HG02870 (cell line): ENCODE data around the gene BRD9.
"Not testable (repeated sequence)": the region's sequence is repeated elsewhere in the genome, so short reads cannot be mapped to it uniquely, and the experiment has no call there.

Source experiments
- ATAC-seq: cut with Tn5 transposase; IDR thresholded peaks from one replicate; pipeline ENCODE4 v1.9.1; 2021; ENCODE audit warnings: mild to moderate bottlenecking, moderate library complexity; ENCODE audit not compliant: unreplicated experiment

BRD9 gene

DNA sequence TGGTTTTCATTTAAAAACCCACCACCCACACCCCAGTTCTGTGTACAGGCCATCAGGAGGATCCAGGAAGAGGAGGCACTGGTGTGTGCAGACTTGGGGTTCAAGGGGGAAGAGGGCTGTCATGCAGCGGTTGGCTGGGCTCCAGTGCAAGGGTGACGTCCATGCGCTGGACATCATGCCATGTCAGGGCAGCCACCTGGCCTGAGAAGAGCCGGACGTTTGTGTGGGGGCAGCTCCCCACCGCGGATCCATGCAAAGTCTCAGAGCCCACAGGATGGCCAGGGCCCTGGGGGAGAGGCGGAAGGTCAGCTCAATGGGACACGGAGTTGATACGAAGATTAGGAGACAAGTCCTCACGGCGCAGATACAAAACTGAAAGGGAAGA, 11.1 kb downstream of the BRD9 start:
- ATAC-seq = no peak

DNA sequence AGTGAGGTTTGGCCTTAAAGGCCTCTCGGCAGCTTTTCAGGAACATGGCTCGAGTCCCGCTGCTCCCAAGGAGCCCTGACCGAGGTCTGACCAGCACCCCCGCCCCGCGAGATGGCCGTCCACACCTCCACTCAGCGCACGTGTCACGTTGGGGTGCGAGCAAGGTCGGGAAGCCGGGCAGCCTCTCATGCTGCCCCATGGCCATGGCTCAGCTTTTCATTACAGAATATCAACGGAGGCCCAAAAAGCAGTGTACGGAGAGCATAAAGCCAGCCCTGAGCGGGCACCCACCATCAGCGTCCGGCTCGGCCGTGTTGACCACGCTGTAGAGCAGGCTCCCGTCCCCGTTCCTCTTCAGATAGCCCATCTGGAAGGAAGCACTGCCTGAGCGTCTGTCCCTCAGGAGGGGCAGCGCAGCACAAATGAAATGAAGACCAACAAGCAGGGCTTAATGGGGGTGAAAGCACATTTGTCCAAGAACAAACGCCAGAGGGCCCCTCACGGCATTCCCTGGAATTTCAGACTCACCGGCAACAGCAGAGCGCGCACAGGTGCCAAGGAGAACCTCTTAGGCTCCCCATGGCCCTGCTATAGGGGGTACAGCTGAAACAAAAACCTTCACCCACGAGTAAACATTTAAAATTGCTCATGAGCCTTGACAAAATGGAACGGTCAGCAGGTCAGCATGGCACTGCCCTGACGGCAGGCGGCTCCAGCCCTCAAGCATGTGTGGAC, 11.6 kb downstream of the BRD9 start:
- ATAC-seq = no peak

DNA sequence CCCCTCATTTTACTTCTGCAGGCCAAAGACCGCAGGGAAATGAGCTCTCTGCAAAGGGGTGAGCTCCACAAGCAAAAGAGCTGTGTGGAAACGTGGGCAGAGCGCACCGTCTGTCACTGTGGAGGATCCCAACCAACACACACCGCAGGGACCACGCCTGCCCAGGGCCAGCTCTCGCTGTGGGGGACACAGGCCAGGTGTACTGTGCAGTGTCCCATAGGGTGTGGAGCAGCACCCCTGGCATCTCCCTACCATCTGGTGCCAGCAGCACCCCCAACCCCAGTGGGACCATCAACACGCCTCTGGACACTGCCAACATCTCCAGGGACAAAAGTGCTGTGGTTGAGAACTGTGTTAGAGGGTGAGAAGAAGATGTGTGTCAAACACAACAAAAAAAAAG, 13.9 kb downstream of the BRD9 start:
- not testable (repeated sequence) for ATAC-seq

DNA sequence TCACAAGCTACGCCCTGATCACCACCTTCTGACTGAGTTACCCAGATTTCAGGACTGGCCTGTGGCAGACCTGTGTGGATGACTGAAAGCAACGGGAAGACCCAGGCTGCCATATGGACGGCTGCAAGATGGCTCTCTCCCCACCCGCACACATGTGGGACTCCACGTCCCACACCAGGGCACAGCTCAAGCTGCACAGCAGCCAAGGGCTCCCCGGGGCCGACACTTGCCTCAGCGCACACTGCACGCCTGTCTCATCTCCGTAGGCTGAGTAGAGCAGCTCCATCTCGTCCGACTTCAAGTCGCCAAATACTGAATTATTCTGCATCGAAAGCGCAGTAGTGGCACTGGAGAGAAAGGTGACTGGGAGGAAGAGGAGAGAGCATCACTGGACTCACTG, 14.5 kb downstream of the BRD9 start:
- ATAC-seq = no peak

DNA sequence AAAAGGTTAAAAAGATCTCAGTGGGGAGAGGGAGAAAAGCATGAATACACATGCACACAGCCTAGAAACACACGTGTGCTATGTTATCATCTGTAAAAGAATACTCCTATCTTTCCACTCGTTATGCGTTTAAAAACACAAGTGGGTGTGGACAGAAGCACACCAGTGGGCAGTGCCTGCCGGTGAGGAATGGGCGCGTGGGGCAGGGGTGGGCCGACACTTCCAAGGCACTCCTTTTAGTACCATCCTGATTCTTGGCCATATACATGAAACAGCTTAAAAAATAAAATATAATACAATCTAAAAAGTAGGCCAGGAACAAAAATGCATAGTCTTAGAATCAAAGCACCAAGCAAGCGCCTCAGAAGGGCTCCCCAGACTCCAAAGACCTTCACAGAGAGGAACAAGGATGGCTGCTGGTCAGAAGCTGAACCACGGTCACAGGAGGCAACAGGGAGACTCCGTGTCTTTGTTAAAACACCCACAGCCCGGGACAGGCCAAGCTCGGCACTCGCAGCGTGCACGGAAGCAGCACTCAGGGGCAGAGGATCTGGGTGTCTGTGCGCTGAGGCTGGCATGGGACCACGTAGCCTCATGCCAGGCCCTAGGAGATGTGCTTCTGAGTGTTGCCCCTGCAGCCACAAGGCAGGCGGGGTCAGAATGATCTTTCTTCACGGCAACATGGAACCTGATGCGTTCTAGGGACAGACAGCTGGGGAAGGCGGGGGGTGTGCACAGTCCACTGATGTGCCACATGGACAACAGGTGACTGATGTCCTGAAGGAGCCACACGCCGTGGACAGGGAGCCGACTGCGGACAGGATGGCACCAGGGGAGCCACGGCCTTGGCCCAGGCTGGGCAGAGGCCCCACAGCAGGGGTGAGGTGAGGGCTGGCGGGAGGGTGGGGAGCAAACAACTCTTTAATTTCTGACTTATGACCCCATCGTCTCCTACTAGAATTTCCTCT, 15.9 kb downstream of the BRD9 start:
- no peak for ATAC-seq

DNA sequence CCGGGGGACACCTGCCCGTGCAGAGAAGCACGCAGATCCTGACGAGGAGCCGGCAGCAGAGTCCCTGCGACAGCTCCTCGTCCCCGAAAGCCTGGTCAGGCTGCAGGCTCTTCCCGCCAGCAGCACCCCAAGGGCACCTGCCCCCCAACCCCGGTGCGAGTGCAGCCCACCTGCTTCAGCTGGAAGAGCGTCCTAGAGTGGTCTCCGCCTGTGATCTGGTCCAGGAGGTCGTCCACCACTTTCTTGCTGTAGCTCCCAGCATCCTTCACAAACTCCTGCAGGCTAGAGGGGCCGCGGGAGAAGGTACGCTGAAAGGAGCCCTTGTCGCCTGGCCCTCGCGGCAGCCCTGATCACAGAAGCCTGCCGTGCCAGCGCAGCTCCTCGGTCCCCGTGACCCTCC, 16.7 kb downstream of the BRD9 start:
- no peak for ATAC-seq

DNA sequence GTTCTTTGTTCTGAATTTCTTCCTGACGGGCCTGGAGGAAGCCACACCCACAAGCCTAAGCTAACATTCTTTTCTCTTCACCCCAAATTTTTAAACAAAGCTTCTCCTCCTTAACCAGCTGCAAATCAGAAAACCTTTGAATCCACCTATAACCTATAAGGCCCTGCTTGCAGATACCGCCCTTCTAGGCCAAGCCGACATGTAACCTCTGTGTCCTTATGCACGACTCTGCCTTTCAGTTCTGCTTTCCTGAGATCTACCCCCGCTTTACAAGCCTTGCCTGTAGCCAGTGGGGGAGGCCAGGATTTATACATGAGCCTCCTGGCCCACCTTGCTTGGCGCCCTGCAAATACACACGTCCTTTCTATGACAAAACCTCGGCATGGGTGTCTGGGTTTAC, 19.3 kb downstream of the BRD9 start:
- peak; percentile 93 for ATAC-seq

DNA sequence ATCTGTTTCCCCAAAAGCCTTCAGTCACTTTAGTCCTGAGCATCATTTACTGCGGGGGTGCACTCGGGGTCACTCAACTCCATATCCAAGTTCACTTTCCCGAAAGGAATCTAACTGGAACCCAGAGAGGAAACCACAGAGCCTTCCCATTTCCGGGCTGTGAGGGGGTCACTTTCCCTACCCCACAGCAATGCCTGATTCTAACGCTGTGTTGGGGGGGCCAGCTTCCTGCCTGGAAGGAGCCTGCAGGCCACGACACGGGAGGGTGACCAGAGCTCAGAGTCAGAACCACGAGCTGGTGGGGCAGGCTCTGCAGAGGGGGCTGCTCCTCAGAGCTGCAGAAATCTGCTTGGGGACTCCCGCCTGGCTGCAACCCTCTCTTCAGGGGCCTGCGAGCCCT, 20.3 kb downstream of the BRD9 start:
- no peak for ATAC-seq

DNA sequence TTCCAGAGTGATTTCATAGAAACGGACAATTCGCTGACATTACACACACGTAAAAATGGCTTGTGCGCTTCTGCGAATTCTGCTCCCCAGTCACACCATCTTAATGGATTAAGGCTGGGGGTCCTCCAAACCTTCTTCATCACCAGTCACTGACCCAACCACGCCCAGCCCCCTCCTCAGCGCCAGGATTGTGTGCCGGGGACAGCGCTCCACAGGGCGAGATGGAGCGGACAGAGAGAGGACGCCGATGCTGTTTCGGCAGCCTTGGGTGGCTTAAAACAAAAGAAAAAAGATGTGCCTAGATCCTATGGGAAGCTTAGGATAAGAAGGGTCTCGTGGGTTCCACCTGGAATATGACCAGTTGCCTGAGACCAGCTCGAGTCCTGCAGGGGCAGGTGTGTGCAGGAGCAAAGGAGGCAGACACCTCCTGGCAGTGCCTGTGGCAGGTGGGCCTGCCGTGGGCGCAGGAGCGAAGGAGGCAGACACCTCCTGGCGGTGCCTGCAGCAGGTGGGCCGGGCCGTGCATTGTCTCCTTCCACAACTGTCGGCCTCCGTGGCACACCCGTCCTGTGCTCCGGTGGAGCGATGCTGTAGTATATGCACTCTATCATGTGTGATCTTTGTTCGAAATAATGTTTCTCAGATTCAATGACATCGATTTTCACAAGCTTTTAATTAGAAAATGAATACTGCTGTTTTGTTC, 20.9 kb downstream of the BRD9 start:
- ATAC-seq = no peak

DNA sequence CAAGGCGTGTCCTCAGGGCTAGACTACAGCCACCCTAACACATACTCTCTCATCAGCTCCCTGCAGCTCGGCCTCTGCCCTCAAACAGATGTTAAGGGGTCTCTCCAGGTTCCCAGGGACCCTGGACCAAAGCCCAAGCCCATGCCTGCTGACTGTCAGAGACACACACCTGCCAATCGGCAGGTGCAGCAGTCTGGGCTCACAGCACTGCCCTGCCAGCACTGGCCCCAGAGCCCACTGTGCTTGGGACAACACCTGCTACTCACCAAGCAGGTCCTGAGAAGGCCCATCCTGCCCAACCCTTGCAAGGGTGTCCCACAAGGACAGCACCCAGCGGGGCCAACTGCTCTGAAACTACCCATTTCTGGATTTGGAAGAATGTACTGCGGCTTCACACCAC, 21.6 kb downstream of the BRD9 start:
- ATAC-seq = no peak

DNA sequence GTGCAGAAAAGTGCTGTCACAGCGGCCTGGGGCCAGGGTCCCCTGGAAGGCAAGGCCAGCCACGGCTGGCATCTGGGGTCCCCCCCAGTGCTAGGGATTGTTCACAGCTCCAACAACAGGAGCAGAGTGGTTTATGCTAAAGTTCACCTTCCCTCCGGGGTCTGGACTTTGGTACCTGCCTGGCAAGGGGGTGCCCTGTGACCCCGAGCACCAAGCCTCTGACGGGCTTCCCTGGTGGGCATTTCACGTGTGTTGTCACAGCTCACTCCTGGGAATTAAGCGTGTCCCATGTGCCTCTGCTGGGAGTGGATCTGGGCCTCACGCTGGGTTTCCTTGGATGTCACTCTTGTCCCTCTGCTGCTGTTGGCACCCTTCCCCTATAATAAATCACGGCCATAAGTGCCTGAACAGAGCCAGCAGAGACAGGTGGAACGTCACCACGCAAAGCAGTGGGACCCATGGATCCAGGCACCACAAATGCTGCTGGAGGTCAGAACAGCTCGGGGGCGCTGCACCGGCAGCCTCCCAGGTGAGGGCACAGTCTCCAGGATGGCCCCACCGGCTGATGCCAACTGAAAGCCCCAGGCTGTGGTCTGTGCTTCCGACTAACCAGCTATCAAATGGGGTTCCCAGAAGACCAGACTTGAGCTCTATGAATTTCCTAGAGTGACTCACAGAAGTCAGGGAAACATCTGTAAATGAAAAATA, 24.0 kb downstream of the BRD9 start:
- ATAC-seq = no peak

DNA sequence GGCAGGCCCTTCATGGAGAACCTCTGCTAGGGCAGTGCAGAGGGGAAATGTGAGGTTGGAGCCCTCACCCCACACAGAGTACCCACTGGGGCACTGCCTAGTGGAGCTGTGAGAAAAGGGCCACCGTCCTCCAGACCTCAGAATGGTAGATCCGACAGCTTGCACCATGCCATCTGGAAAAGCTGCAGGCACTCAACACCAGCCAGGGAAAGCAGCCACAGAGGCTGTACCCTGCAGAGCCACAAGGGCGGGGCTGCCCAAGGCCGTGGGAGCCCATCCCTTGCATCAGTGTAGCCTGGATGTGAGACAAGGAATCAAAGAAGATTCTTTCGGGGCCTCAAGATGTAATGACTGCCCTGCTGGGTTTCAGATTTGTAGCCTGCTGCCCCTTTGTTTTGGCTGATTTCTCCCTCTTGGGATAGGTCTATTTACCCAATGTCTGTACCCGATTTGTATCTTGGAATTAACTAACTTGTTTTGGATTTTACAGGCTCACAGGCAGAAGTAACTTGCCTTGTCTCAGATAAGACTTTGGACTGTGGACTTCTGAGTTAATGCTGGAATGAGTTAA, 25.2 kb downstream of the BRD9 start:
- no peak for ATAC-seq

DNA sequence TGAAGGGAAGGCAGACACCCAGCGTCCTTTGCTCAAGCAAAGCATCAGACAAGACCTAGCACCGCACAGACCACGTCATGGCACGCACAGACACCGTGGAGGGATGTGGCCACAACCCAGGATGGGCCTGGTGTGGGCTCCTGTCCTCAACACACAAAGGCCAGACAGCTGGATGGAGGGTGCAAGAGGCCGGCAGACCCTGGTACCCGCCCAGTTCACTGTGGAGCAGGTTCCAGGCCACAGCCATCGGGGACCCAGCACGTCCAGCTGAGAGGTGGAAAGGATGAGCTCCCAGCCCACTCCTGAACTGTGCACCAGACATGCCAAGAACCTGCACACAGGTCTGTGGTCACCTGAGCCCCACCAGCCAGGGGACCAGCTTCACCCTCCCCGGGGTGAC, 26.8 kb downstream of the BRD9 start:
- ATAC-seq = no peak

DNA sequence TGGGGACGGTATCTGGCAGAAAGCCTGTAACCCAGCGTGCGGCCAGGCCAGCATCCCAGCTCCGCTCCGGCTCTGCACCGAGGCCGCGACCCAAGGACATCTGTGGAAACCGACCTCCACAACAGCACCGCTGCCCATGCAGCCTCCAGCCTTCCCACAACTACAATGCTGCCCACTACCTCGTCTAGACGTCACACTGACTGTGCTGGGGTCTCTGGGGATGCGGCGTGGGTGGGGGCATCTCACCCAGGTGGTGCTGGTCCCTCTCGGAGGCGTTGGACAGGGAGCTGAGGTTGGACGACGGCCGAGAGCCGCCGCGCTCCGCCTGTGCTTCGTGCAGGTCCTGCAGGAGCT, 27.5 kb downstream of the BRD9 start:
- ATAC-seq = no peak

DNA sequence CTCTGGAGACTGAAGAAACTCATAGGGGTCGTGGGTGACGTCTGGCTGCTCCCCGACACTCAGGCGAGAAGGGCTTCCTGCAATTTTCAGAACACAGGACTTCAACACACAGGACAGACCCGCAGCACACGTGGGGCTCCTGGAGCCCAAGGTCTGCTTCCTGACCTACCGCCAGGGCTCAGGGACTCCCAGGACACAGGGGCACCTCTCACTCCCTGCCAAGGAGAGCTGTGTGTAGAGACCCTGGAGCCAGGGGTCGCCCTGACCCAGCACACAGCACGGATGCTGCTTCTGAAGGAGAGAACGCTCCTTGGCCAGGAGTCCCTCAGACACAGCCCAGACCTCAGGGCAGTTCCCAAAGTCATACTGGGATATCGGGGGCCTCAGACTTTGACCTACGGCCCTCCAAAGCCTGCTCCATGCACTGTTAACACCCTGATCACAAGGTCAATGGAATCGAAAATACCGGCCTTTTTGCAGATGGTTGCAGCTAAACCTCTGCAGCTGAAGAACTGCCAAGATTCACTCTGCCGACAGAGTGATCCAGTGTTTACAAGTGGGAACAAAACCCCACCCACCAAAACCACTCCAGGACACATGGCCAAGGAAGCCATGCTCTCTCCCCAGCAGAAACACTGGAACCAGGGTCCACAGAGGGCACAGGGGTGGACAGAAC, 28.0 kb downstream of the BRD9 start:
- no peak for ATAC-seq

DNA sequence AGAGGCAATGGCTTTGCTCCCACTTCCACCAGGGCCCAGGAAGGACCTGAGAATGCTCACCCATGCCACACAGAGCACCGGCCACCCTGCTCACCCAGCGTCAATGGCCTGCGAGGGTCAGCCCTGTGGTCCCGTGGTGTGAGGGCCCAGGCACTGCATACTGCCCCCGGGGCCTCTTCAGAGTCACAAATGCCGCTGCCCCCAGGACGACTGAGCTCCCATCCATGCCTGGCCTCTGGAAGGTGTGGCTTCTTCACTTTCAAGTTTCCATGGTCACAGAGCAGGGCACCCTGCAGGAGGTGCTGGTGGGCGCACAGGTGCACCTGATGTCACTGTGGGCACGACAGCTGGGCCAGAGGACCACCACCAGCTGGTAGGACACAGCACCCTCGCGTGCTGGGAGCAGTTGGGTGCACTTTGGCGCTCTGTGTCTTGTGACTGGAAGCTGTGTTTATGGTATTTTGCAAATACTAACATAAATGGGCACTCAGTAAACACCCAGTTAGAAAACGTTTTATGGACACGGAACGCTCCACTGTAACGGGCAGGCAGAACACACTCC, 29.3 kb downstream of the BRD9 start:
- ATAC-seq = no peak

DNA sequence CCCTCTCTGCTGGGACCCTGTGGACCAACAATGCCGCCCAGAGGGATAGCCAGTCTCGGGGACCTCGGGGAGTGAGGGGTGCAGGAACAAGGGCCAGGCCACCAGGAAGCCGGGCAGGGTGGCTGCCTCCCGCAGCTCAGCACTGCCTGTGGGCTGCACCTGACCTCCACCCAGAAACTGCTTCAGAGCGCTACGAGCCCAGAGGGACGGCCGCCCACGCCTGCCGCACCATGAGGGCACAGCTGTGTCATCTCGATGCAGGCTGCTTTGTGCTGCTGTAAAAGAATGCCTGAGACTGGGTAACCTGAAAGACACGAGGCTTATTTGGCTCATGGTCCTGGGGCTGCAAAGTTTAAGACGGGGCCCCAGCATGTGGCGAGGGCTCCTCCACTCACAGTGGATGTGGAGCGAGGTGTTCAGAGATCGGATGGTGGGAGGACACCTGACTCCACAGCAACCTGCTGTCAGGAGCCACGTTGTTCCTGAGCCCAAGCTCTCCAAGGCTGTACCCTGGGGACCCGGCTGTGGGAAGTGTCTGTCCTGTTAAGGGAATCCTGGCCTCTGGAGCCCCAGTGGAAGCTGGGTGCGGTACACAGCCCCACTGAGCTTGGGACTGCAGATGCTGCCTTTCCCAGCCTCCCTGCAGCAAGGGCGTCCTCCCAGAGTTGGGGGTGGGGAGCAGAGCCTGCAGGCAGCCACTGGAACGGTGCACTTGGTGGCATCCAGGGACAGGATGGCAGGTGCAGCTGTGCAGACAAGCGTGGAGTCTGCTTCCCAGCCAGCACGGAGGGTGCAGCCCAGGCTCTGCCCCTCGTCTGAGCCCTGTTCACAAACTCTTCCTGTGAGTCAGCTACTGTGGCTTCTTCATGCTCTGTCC, 30.0 kb downstream of the BRD9 start:
- ATAC-seq = no peak

DNA sequence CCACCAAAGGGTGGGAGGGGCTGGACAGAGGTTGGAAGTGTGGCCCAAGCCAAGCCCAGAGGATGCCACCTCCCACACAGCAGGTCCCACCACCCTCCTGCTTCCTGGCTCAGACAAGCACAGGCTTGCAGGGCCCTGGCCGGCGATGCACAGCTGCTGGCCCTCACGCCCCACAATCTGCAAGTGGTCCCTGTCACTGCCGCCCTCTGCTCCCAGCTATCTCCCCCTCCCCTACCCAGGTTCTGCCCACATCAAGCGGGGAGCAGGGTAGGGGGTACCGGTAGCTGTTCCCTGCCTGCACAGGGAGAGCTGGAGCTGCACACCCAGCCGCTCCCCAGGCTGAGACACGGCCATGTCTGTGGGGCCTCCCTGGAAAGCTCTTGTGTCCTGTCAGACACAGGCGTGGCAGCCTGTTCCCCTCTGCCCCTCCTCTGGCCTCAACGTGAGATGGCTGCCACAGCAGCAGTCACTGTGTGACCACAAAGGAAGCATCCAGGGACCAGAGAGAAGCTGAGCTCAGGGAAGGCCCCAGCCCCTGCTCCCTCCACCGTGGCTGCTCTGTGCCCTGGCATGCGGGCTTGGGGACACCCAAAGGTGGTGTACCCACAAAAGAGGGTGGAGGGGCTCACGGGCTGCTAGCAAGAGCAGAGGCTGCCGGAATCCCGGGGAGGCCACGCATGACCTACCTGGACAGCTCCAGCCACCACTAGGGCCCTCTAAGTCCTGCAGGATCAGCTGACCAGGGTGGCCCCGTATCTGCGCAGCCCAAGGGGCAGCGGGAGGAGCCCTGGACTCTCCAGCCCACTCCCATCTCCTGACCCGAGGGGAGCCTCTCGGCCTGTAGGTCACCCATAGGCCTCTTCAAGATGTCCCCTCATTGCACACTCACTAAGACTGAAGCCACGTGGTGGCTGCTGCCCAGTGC, 30.9 kb downstream of the BRD9 start:
- ATAC-seq = no peak
